Fibroblast of gingiva (primary cell): ENCODE data around the gene PPIL3.
"Not testable (repeated sequence)": the region's sequence is repeated elsewhere in the genome, so short reads cannot be mapped to it uniquely, and the experiment has no call there.

Experiments
- DNase-seq: peaks from one replicate; pipeline ENCODE4 v3.0.0-alpha.2; 2011; ENCODE audit warnings: low read depth

The PPIL3 gene

DNA sequence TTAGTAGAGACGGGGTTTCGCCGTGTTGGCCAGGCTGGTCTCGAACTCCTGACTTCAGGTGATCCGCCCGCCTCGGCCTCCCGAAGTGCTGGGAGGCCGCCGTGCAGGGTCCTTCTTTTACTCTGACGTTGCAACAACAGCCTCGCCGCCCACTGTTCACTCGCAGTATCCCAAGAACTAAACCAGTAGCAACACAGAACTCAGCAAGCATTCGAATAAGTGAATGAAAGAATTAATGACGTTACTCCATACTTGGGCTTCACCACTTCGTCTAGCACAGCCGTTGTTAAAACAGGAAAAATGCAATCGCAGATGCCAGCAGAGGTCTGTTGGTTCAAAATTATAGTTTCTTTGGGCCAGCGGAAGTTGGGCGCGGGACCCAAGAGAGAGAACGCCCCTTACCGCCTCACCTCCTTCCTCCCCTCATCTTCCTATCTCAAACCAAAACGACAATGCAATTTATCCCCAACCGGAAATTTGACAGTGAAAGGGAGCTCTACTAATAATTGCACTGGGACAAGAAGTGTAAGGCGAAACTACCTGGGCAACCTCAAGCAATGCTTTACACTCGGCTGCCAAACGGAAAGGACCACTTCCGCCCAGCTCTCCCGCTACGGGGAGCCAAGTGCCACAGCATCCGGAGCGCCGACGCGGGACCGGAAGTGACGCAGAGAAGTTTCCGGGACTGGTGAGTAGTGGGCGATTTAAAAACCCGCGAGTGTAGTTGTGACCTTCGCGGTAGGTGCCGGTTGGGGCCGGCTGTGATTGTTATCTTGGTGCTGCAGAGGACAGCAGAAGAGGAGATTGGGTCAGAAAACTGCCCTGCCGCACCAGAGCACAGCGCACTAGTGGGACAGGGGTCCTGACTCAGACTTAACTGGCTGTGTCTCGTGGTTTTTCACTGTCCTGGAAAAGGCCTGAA lies at the start of gene PPIL3, which contains the start of gene NIF3L1:
TSS of gene PPIL3 (minus strand) at position 374 of the 922 bp plus-strand sequence. CDS start 1,462 bp downstream, outside the sequence.
TSS of gene NIF3L1 (plus strand) at position 668 of the 922 bp plus-strand sequence. CDS start 2,573 bp downstream, outside the sequence.
- peak; percentile 96 for DNase-seq

DNA sequence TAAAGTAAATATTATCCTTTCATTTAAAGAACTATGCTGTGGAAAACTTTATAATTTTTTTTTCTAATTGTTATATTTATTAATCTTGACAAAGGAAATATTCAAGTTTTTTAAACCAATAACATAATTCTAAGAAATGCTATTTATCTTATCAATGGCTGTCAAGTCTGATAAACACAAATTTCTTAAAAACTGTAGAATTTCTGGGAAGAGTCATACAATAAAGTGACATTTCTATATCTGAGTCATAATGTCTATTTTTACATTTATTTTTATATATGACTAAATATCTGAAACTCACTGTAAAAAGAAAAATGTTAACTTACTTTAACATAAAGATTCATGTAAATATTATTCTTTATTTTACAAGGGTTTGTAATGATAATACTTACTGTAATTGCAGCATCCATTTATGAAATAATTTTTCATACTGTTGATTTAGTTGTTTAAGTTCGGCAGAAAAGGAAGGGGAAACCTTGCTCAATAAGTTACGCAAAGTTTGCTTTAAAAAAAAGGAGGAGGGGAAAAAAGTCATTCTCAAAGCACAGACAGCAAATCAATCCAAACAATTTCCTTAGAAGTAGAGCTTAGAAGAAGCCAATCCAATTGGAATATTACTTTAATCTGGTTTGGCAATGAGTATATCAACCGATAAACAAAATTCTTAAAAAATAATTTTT lies 42.2 kb upstream of the PPIL3 start:
- peak; percentile 27 for DNase-seq

DNA sequence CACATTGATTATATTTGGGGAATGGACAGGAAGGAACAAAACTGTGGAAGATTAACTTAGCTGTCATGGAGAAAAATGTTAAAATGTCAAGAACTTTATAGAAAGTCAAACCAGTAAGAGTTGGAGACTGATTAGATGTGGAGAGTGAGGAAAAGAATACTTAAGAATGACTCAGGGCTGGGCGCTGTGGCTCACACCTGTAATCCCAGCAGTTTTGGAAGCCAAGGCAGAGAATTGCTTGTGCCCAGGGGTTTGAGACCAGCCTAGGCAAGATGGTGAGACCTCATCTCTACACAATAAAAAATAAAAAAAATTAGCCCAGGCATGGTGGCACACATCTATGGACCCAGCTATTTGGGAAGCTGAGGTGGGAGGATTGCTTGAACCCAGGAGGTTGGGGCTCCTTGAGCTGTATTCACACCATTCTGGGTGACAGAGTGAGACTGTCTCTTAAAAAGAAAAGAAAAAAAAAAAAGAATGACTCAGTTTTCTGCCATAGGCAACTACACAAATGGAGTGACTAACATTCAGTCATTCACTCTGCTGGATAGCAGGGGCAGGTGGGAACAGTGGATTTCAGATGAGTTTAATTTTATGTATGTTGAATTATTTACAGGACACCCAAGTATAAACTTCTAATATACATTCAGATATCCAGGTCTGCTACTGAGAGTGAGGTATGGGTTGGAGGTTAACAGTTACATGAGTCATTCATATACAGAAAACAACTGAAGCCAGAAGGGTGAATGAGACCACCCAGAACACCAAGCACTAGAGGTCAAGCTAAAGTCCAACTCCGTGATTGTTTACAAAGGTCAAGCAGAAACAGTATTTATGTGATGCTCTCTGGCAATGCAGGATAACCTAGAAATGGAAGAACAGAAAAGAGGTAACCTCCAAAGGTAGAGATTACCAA lies 40.7 kb upstream of the PPIL3 start:
- DNase-seq: no peak

DNA sequence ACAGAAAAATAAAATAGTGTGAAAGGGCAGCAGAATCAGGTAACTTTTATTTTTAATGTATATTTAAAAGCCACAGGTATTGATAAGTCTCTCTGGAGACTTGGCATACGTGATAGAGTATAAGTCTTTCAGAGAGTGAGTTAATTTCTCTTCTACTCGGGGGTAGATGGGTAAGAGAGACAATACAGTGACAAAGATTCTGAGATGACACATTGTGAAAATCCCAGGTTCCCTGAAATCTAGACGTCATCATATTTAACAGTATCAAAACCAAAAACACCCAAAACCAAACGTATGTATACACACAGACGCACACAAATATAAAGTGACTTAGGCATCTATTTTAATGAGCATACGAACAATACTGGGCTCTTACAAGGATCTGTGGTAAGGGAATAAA lies 33.6 kb upstream of the PPIL3 start:
- no peak for DNase-seq

GRCh38 chr2:200913654-200914053 lies 24.8 kb upstream of the PPIL3 start:
- DNase-seq: peak; percentile 47

GRCh38 chr2:200909958-200910357 lies 21.1 kb upstream of the PPIL3 start:
- no peak for DNase-seq

DNA sequence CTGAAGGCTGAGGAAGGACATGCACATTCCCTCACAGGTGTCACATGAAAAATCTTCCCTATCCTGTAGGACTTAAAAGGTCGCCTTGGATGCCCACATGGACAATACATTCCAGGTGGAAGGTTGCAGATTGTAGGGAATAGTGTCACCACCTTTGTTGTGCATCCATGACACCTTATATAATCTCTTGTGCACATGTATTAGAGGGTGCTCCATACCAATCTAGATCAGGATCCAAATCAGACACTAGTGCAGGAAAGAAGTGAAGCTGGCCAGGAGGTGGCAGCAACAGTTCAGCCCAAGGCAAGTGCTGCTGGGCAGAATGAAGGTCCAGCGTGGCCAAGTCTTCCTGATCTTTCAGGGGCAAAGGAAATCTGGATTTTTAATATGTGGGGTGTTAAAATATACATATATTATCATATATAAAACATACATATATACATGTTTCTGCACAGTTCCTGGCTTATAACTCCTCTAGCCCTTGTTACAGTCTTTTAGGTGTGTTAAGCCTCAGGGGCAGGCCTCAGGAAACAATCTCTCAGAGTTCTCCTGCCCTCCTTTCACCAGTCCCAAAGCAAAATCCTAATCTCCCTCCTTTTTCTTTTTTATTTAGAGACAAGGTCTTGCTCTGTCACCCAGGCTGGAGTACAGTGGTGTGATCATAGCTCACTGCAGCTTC lies 16.9 kb upstream of the PPIL3 start:
- DNase-seq: peak; percentile 66

GRCh38 chr2:200901459-200902072 lies 12.7 kb upstream of the PPIL3 start:
- peak; percentile 84 for DNase-seq

GRCh38 chr2:200899482-200899881 lies 10.6 kb upstream of the PPIL3 start:
- DNase-seq: no peak

- not testable (repeated sequence) for DNase-seq
These were observed 7.1 kb downstream of the PPIL3 start for GRCh38 chr2:200881715-200882249.

DNA sequence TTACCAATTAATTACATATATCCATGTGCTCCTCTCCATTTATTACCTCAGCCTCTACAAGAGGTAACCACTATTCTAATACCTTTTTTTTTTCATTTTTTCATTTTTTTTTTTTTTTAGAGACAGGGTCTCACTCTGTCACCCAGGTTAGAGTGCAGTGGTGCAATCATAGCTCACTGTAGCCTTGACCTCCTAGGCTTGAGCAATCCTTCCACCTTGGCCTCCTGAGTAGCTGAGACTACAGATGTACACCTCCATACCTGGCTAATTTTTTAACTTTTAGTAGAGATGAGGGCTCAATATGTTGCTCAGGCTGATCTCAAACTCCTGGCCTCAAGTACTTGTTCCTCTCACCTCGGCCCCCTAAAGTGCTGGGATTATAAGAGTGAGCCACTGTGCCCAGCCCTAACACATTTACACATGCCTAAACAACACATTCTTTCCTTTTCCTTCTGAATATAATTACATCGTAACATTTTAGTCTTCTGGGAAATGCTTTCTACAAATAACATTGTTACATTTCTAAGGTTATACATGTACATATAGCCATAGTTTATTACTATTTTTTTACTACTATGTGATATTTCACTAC lies 10.5 kb downstream of the PPIL3 start:
- DNase-seq: no peak

- DNase-seq: no peak
These were observed 11.4 kb downstream of the PPIL3 start for GRCh38 chr2:200877443-200877842.

DNA sequence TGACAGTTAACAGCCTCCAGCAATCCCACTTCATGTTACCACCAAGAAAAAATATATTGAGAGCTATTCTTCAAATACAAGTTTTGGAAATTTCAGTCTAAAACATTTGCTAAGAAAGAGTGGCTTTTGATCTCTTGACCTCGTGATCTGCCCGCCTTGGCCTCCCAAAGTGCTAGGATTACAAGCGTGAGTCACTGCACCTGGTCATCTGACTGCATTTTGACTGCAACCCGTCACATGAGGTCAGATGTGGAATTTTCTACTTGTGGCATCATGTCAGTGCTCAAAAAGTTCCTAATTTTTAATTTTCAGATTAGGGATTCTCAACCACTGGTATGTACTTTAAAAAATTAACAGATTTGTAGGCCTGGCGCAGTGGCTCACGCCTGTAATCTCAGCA lies 15.3 kb downstream of the PPIL3 start:
- no peak for DNase-seq

GRCh38 chr2:200871151-200871550 lies 17.7 kb downstream of the PPIL3 start:
- DNase-seq: peak; percentile 74

- no peak for DNase-seq
These were observed 19.9 kb downstream of the PPIL3 start for GRCh38 chr2:200869014-200869413.

- peak; percentile 94 for DNase-seq
These were observed 24.5 kb downstream of the PPIL3 start, which contains the start of gene CLK1 for GRCh38 chr2:200864176-200865034. CLK1 (minus strand) TSS chr2:200864658; CDS start chr2:200861862, 2,796 bp downstream.

DNA sequence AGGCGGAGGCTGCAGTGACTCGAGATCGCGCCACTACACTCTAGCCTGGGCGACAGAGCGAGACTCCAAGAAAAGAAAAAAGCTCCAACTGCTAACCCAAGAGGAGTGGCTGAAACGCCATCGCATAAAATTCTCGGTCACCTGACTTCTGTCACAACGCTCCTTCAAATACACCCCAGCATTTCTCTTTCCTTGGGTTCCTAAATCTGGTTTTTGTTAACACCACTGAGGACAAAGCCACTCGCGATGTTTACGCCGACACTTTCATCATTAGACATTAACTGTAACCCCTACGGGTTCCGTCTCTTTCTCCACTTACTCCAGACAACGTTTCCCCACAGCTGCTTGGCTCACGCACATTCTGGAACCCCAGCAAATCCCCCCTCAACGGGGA lies 25.1 kb downstream of the PPIL3 start:
- DNase-seq: no peak

GRCh38 chr2:200862532-200863000 lies 26.3 kb downstream of the PPIL3 start:
- peak; percentile 39 for DNase-seq

GRCh38 chr2:200861617-200862155 lies 27.2 kb downstream of the PPIL3 start:
- no peak for DNase-seq
